ENCODE data around the gene EIF2S3B. TPM values are rescaled to one million over a fixed set of nuclear protein-coding genes. Genes with fewer than 3 reads are reported as not detected.
"Not testable (repeated sequence)": the region's sequence is repeated elsewhere in the genome, so short reads cannot be mapped to it uniquely, and the experiment has no call there.

The EIF2S3B gene
- 1 to 10 TPM in 2 of 5 donors, under 1 TPM in 3; 0.28 to 3.9 (median 0.63) TPM for total RNA-seq
- total RNA-seq (2013), result 1.2 TPM
- 1.6 to 19.3 (median 5.1) reads per million in 29 experiments for total RNA-seq

GRCh38 chr12:10505620-10506019 lies at the start of gene EIF2S3B:
TSS of gene EIF2S3B (plus strand) at chr12:10505890. CDS start at chr12:10505903, 13 bp downstream.
- Mint-ChIP-seq H3K4me3 (no peak within 1 kb of the TSS), H3K4me1 (peaks cover 0 to 14% (median 1%) of the 10 kb centered on the region in 3 donors), H3K9me3 (peaks cover 0 to 3% (median 0%) of the 10 kb centered on the region in 3 donors), H3K36me3 (no peaks in the 10 kb centered on the region), H3K27ac (no peak within 1 kb of the TSS), H3K27me3 (peaks cover 8 to 15% of the 10 kb centered on the region in 2 donors)
- Histone ChIP-seq H3K4me3 (ENCODE audit: control insufficient read depth in 1 of 2, extremely low read depth in 1 of 2, low read length in 1 of 2) (no peak within 1 kb of the TSS), H3K36me3 (ENCODE audit: control insufficient read depth in 2 of 2, extremely low read depth in 1 of 2, insufficient read depth in 1 of 2, low read length in 1 of 2) (no peaks in the 10 kb centered on the region), H3K27me3 (replicated peaks in 1 of 2; ENCODE audit: control insufficient read depth in 2 of 2, extremely low read depth in 1 of 2, insufficient read depth in 2 of 2, low read length in 1 of 2) (no peaks in the 10 kb centered on the region), H3K27ac (ENCODE audit: low read length) (no peak within 1 kb of the TSS), H3K4me1 (ENCODE audit: control insufficient read depth in 1 of 2, extremely low read depth in 1 of 2, insufficient read depth in 2 of 2, low read length in 2 of 2) (no peaks in the 10 kb centered on the region), H3K9me3 (no peaks in the 10 kb centered on the region)
- POLR2A ChIA-PET, result interaction anchor here in 1 of 2 donors (0.6 kb wide), 1 partner anchor 23 kb away, joined by 3 read pairs; no protein-coding TSS in a partner anchor
- DNase-seq (no peak), ATAC-seq (replicated peaks in 1 of 4) (no peak)
- CTCF ChIA-PET, result no interaction called here
- 95% methylated on average over 21 of the region's 22 CpGs for WGBS (ENCODE audit: insufficient coverage)

- Mint-ChIP-seq H3K4me1 (no peaks in the 10 kb centered on the region), H3K27me3 (peaks cover 0 to 6% of the 10 kb centered on the region in 2 donors), H3K9me3 (peaks cover 32 to 36% (median 33%) of the 10 kb centered on the region in 3 donors), H3K27ac (no peak overlapping the region), H3K4me3 (no peak overlapping the region), H3K36me3 (no peaks in the 10 kb centered on the region)
- Histone ChIP-seq H3K27ac (ENCODE audit: low read length) (no peak overlapping the region), H3K36me3 (ENCODE audit: control insufficient read depth in 2 of 2, extremely low read depth in 1 of 2, insufficient read depth in 1 of 2, low read length in 1 of 2) (no peaks in the 10 kb centered on the region), H3K4me3 (ENCODE audit: control insufficient read depth in 1 of 2, extremely low read depth in 1 of 2, low read length in 1 of 2) (no peak overlapping the region), H3K27me3 (replicated peaks in 1 of 2; ENCODE audit: control insufficient read depth in 2 of 2, extremely low read depth in 1 of 2, insufficient read depth in 2 of 2, low read length in 1 of 2) (no peaks in the 10 kb centered on the region), H3K9me3 (no peaks in the 10 kb centered on the region), H3K4me1 (ENCODE audit: control insufficient read depth in 1 of 2, extremely low read depth in 1 of 2, insufficient read depth in 2 of 2, low read length in 2 of 2) (no peaks in the 10 kb centered on the region)
- POLR2A ChIA-PET, result no interaction called here
- ATAC-seq (replicated peaks in 1 of 4), result no peak
- CTCF ChIA-PET, result no interaction called here
- DNase-seq, result no peak
- no CpG with 5 or more reads among the region's 2 CpGs for WGBS (ENCODE audit: insufficient coverage)
Observed at GRCh38 chr12:10456856-10457255, 48.8 kb upstream of the EIF2S3B start.

GRCh38 chr12:10457760-10458159 lies 47.9 kb upstream of the EIF2S3B start:
- no peak overlapping the region for H3K27ac Mint-ChIP-seq
- H3K27ac ChIP-seq (ENCODE audit: low read length), result no peak overlapping the region
- DNase-seq (no peak), ATAC-seq (replicated peaks in 1 of 4) (no peak)
- no peaks in the 10 kb centered on the region for H3K9me3 ChIP-seq
- WGBS (ENCODE audit: insufficient coverage), result 98% methylated on average over 3 of the region's 3 CpGs
- POLR2A ChIA-PET, result no interaction called here
- peaks cover 0 to 8% of the 10 kb centered on the region in 2 donors for H3K27me3 Mint-ChIP-seq
- no peaks in the 10 kb centered on the region for H3K27me3 ChIP-seq (replicated peaks in 1 of 2; ENCODE audit: control insufficient read depth in 2 of 2, extremely low read depth in 1 of 2, insufficient read depth in 2 of 2, low read length in 1 of 2)
- H3K36me3 ChIP-seq (ENCODE audit: control insufficient read depth in 2 of 2, extremely low read depth in 1 of 2, insufficient read depth in 1 of 2, low read length in 1 of 2), result no peaks in the 10 kb centered on the region
- CTCF ChIA-PET, result no interaction called here
- H3K4me1 ChIP-seq (ENCODE audit: control insufficient read depth in 1 of 2, extremely low read depth in 1 of 2, insufficient read depth in 2 of 2, low read length in 2 of 2), result no peaks in the 10 kb centered on the region
- H3K36me3 Mint-ChIP-seq, result no peaks in the 10 kb centered on the region
- no peaks in the 10 kb centered on the region for H3K4me1 Mint-ChIP-seq
- no peak overlapping the region for H3K4me3 Mint-ChIP-seq
- H3K9me3 Mint-ChIP-seq, result peaks cover 36 to 41% (median 41%) of the 10 kb centered on the region in 3 donors
- H3K4me3 ChIP-seq (ENCODE audit: control insufficient read depth in 1 of 2, extremely low read depth in 1 of 2, low read length in 1 of 2), result no peak overlapping the region

- DNase-seq (no peak), ATAC-seq (replicated peaks in 1 of 4) (no peak)
- Histone ChIP-seq H3K4me1 (ENCODE audit: control insufficient read depth in 1 of 2, extremely low read depth in 1 of 2, insufficient read depth in 2 of 2, low read length in 2 of 2) (no peaks in the 10 kb centered on the region), H3K27ac (ENCODE audit: low read length) (no peak overlapping the region), H3K4me3 (ENCODE audit: control insufficient read depth in 1 of 2, extremely low read depth in 1 of 2, low read length in 1 of 2) (no peak overlapping the region), H3K27me3 (replicated peaks in 1 of 2; ENCODE audit: control insufficient read depth in 2 of 2, extremely low read depth in 1 of 2, insufficient read depth in 2 of 2, low read length in 1 of 2) (no peaks in the 10 kb centered on the region), H3K9me3 (no peaks in the 10 kb centered on the region), H3K36me3 (ENCODE audit: control insufficient read depth in 2 of 2, extremely low read depth in 1 of 2, insufficient read depth in 1 of 2, low read length in 1 of 2) (no peaks in the 10 kb centered on the region)
- Mint-ChIP-seq H3K27me3 (peaks cover 3 to 34% of the 10 kb centered on the region in 2 donors), H3K4me3 (no peak overlapping the region), H3K36me3 (no peaks in the 10 kb centered on the region), H3K4me1 (no peaks in the 10 kb centered on the region), H3K27ac (no peak overlapping the region), H3K9me3 (peaks cover 0 to 14% (median 13%) of the 10 kb centered on the region in 3 donors)
- 90% methylated on average over 4 of the region's 4 CpGs for WGBS (ENCODE audit: insufficient coverage)
- ChIA-PET POLR2A (no interaction called here), CTCF (interaction anchor here (0.6 to 0.7 kb wide), 3 partner anchors 83 to 394 kb away, joined by 3 read pairs; no protein-coding TSS in a partner anchor)
Observed at GRCh38 chr12:10466311-10466710, 39.4 kb upstream of the EIF2S3B start.

GRCh38 chr12:10469701-10470100 lies 36.0 kb upstream of the EIF2S3B start:
- Mint-ChIP-seq H3K36me3 (no peaks in the 10 kb centered on the region), H3K4me1 (no peaks in the 10 kb centered on the region), H3K9me3 (peaks cover 0 to 3% (median 0%) of the 10 kb centered on the region in 3 donors), H3K27me3 (peaks cover 0 to 21% of the 10 kb centered on the region in 2 donors), H3K4me3 (no peak overlapping the region), H3K27ac (no peak overlapping the region)
- Histone ChIP-seq H3K36me3 (ENCODE audit: control insufficient read depth in 2 of 2, extremely low read depth in 1 of 2, insufficient read depth in 1 of 2, low read length in 1 of 2) (no peaks in the 10 kb centered on the region), H3K4me1 (ENCODE audit: control insufficient read depth in 1 of 2, extremely low read depth in 1 of 2, insufficient read depth in 2 of 2, low read length in 2 of 2) (no peaks in the 10 kb centered on the region), H3K4me3 (ENCODE audit: control insufficient read depth in 1 of 2, extremely low read depth in 1 of 2, low read length in 1 of 2) (no peak overlapping the region), H3K27me3 (replicated peaks in 1 of 2; ENCODE audit: control insufficient read depth in 2 of 2, extremely low read depth in 1 of 2, insufficient read depth in 2 of 2, low read length in 1 of 2) (no peaks in the 10 kb centered on the region), H3K27ac (ENCODE audit: low read length) (no peak overlapping the region), H3K9me3 (no peaks in the 10 kb centered on the region)
- ATAC-seq (replicated peaks in 1 of 4) (no peak), DNase-seq (no peak)
- WGBS (ENCODE audit: insufficient coverage), result no CpG with 5 or more reads among the region's 1 CpG
- ChIA-PET CTCF (no interaction called here), POLR2A (no interaction called here)

GRCh38 chr12:10472808-10473207 lies 32.9 kb upstream of the EIF2S3B start:
- H3K9me3 ChIP-seq; ATAC-seq (replicated peaks in 1 of 4); DNase-seq; H3K27me3 ChIP-seq (replicated peaks in 1 of 2; ENCODE audit: control insufficient read depth in 2 of 2, extremely low read depth in 1 of 2, insufficient read depth in 2 of 2, low read length in 1 of 2); H3K4me3 Mint-ChIP-seq; H3K27ac Mint-ChIP-seq; H3K27ac ChIP-seq (ENCODE audit: low read length); POLR2A ChIA-PET; H3K36me3 ChIP-seq (ENCODE audit: control insufficient read depth in 2 of 2, extremely low read depth in 1 of 2, insufficient read depth in 1 of 2, low read length in 1 of 2); H3K9me3 Mint-ChIP-seq; H3K4me1 ChIP-seq (ENCODE audit: control insufficient read depth in 1 of 2, extremely low read depth in 1 of 2, insufficient read depth in 2 of 2, low read length in 2 of 2); H3K36me3 Mint-ChIP-seq; H3K4me1 Mint-ChIP-seq; CTCF ChIA-PET; H3K4me3 ChIP-seq (ENCODE audit: control insufficient read depth in 1 of 2, extremely low read depth in 1 of 2, low read length in 1 of 2): not testable (repeated sequence)
- peaks cover 0 to 12% of the 10 kb centered on the region in 2 donors for H3K27me3 Mint-ChIP-seq
- no CpG with 5 or more reads among the region's 5 CpGs for WGBS (ENCODE audit: insufficient coverage)

Measured in T-cell (primary cell).